ENCODE measurements around the gene CALCR.

Gene CALCR

DNA sequence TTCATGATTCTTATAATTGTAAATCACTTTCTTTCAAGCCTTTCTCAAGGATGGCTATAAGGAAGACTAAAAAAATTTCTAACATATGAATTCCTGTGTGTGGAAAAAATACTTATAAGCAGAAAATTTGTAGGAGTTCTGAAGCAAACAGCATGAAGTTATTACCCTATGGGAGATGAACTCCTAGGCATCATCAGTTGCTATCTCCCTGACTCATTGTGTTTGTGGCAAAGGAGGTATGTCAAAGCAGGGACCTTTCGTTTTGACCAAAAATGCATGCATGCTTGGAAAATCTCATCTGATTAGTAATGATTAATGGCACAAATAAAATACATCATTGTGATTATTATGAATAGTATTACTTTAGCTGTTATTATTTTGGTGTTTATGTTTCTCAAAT lies 59.4 kb downstream of the CALCR start:
- TF ChIP-seq RARB (CRISPR knock-in tag; IDR thresholded peaks at IDR 0.05) (no peak), ZFP3 (CRISPR knock-in tag; IDR thresholded peaks at IDR 0.05) (peak; percentile 73; the same call in 1 of the 2 replicates)

DNA sequence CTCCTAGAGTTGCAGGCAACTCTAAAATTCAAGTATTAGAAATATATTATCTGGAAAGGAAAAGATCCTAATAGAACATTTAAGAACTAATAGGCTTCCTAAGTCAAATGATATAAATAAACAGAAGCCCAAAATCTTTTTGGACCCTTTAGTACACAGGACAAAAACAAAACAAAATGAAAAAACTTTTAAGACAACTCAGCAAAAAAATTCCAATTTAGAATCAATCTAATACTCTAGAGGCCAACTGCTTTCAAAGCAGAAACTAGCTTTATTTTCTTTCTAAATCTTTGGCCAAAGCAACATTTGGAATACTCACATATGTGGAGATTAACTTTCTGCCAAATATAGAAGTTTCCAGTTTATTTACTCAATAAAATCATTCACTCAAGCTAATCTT lies 65.2 kb downstream of the CALCR start:
- no peak for ATAC-seq
- no peak for TF ChIP-seq ZNF565 (CRISPR knock-in tag; conservative IDR thresholded peaks at IDR 0.05; ENCODE audit: low read depth)
- no peak for TF ChIP-seq ZFP3 (CRISPR knock-in tag; IDR thresholded peaks at IDR 0.05)
- no peak for TF ChIP-seq BACH2 (CRISPR knock-in tag; IDR thresholded peaks at IDR 0.05; ENCODE audit: borderline replicate concordance)
- TF ChIP-seq ZNF8 (CRISPR knock-in tag; IDR thresholded peaks at IDR 0.05): no peak
- TF ChIP-seq, protein P1, sequence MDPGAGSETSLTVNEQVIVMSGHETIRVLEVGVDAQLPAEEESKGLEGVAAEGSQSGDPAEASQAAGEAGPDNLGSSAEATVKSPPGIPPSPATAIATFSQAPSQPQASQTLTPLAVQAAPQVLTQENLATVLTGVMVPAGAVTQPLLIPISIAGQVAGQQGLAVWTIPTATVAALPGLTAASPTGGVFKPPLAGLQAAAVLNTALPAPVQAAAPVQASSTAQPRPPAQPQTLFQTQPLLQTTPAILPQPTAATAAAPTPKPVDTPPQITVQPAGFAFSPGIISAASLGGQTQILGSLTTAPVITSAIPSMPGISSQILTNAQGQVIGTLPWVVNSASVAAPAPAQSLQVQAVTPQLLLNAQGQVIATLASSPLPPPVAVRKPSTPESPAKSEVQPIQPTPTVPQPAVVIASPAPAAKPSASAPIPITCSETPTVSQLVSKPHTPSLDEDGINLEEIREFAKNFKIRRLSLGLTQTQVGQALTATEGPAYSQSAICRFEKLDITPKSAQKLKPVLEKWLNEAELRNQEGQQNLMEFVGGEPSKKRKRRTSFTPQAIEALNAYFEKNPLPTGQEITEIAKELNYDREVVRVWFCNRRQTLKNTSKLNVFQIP (CRISPR knock-in tag; IDR thresholded peaks at IDR 0.05; ENCODE audit: borderline replicate concordance, low read depth): no peak
- TF ChIP-seq CSDC2 (CRISPR knock-in tag; IDR thresholded peaks at IDR 0.05): no peak
- TF ChIP-seq, protein P2, sequence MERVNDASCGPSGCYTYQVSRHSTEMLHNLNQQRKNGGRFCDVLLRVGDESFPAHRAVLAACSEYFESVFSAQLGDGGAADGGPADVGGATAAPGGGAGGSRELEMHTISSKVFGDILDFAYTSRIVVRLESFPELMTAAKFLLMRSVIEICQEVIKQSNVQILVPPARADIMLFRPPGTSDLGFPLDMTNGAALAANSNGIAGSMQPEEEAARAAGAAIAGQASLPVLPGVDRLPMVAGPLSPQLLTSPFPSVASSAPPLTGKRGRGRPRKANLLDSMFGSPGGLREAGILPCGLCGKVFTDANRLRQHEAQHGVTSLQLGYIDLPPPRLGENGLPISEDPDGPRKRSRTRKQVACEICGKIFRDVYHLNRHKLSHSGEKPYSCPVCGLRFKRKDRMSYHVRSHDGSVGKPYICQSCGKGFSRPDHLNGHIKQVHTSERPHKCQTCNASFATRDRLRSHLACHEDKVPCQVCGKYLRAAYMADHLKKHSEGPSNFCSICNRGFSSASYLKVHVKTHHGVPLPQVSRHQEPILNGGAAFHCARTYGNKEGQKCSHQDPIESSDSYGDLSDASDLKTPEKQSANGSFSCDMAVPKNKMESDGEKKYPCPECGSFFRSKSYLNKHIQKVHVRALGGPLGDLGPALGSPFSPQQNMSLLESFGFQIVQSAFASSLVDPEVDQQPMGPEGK (CRISPR knock-in tag; IDR thresholded peaks at IDR 0.05; ENCODE audit: borderline replicate concordance): no peak
- TF ChIP-seq ESRRG (CRISPR knock-in tag; IDR thresholded peaks at IDR 0.05): no peak
- TF ChIP-seq OSR1 (CRISPR knock-in tag; IDR thresholded peaks at IDR 0.05): no peak
- TF ChIP-seq, protein P3, sequence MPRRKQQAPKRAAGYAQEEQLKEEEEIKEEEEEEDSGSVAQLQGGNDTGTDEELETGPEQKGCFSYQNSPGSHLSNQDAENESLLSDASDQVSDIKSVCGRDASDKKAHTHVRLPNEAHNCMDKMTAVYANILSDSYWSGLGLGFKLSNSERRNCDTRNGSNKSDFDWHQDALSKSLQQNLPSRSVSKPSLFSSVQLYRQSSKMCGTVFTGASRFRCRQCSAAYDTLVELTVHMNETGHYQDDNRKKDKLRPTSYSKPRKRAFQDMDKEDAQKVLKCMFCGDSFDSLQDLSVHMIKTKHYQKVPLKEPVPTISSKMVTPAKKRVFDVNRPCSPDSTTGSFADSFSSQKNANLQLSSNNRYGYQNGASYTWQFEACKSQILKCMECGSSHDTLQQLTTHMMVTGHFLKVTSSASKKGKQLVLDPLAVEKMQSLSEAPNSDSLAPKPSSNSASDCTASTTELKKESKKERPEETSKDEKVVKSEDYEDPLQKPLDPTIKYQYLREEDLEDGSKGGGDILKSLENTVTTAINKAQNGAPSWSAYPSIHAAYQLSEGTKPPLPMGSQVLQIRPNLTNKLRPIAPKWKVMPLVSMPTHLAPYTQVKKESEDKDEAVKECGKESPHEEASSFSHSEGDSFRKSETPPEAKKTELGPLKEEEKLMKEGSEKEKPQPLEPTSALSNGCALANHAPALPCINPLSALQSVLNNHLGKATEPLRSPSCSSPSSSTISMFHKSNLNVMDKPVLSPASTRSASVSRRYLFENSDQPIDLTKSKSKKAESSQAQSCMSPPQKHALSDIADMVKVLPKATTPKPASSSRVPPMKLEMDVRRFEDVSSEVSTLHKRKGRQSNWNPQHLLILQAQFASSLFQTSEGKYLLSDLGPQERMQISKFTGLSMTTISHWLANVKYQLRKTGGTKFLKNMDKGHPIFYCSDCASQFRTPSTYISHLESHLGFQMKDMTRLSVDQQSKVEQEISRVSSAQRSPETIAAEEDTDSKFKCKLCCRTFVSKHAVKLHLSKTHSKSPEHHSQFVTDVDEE (CRISPR knock-in tag; IDR thresholded peaks at IDR 0.05): no peak
- TF ChIP-seq, protein P4, sequence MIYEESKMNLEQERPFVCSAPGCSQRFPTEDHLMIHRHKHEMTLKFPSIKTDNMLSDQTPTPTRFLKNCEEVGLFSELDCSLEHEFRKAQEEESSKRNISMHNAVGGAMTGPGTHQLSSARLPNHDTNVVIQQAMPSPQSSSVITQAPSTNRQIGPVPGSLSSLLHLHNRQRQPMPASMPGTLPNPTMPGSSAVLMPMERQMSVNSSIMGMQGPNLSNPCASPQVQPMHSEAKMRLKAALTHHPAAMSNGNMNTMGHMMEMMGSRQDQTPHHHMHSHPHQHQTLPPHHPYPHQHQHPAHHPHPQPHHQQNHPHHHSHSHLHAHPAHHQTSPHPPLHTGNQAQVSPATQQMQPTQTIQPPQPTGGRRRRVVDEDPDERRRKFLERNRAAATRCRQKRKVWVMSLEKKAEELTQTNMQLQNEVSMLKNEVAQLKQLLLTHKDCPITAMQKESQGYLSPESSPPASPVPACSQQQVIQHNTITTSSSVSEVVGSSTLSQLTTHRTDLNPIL (CRISPR knock-in tag; IDR thresholded peaks at IDR 0.05; ENCODE audit: low read depth): no peak
- no peak for TF ChIP-seq PPARA (CRISPR knock-in tag; IDR thresholded peaks at IDR 0.05; ENCODE audit: borderline replicate concordance)
- no peak for TF ChIP-seq ZFP30 (CRISPR knock-in tag; IDR thresholded peaks at IDR 0.05)
- TF ChIP-seq ZNF70 (CRISPR knock-in tag; IDR thresholded peaks at IDR 0.05): no peak
- TF ChIP-seq, protein P5, sequence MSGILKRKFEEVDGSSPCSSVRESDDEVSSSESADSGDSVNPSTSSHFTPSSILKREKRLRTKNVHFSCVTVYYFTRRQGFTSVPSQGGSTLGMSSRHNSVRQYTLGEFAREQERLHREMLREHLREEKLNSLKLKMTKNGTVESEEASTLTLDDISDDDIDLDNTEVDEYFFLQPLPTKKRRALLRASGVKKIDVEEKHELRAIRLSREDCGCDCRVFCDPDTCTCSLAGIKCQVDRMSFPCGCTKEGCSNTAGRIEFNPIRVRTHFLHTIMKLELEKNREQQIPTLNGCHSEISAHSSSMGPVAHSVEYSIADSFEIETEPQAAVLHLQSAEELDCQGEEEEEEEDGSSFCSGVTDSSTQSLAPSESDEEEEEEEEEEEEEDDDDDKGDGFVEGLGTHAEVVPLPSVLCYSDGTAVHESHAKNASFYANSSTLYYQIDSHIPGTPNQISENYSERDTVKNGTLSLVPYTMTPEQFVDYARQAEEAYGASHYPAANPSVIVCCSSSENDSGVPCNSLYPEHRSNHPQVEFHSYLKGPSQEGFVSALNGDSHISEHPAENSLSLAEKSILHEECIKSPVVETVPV (CRISPR knock-in tag; IDR thresholded peaks at IDR 0.05): no peak
- no peak for TF ChIP-seq ZC3H10 (CRISPR knock-in tag; IDR thresholded peaks at IDR 0.05)
- TF ChIP-seq ARNTL (CRISPR knock-in tag; IDR thresholded peaks at IDR 0.05; ENCODE audit: borderline replicate concordance, low read depth): no peak

More for the DNA sequence above, 59.4 kb downstream of the CALCR start:
- ATAC-seq: peak; percentile 52; the same call in 2 of the 3 replicates

DNA sequence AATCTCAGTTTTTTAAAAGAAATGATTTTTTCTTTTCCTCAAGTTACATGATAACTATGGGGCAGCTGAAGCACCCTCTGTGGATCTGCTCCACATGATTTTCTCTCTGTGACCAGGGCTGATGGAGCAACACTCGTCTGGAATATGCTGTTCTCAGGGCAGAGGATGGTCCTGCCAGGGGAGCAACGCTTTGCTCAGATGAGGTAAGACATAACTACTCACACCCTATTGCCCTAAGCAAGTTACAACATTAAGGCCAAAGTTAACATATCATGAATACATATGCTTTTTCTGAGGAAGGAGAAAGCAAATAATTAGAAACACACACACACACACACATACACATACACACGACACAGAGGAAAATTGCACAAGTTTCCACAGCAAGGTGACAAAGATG lies 71.4 kb downstream of the CALCR start:
- TF ChIP-seq OSR1 (CRISPR knock-in tag; IDR thresholded peaks at IDR 0.05) (no peak), RARB (CRISPR knock-in tag; IDR thresholded peaks at IDR 0.05) (no peak), ZNF565 (CRISPR knock-in tag; conservative IDR thresholded peaks at IDR 0.05; ENCODE audit: low read depth) (no peak)
- TF ChIP-seq, protein P4 (CRISPR knock-in tag; IDR thresholded peaks at IDR 0.05; ENCODE audit: low read depth): no peak
- ATAC-seq: no peak
